MM.1S (cell line): ENCODE measurements around the gene PACS2.
A peak's percentile ranks its signal among the peaks of the same experiment; 100 is the strongest.

ENCODE experiments used
- DNase-seq: peaks from one replicate; pipeline ENCODE4 v3.0.0-alpha.2; 2015
- H2AFZ ChIP-seq: fragments of 300-600 bp; sonication (generic); 2 replicates; pipeline ENCODE4 v1.6.0; 2016; ENCODE audit warnings: antibody characterized with exemption, low read length
- H3F3A ChIP-seq: fragments of 300-600 bp; sonication (generic); 2 replicates; pipeline ENCODE4 v1.6.1; 2016; ENCODE audit warnings: mild to moderate bottlenecking, antibody characterized with exemption, low read length, moderate library complexity, mixed read lengths; ENCODE audit not compliant: insufficient read depth
- H3K27ac ChIP-seq: fragments of 300-600 bp; sonication (generic); 2 replicates; pipeline ENCODE4 v1.5.1; 2016; ENCODE audit warnings: mild to moderate bottlenecking, low read length
- H3K27me3 ChIP-seq: fragments of 300-600 bp; sonication (generic); replicated peaks from 2 replicates; pipeline ENCODE4 v1.6.0; 2016; ENCODE audit warnings: low read length; ENCODE audit not compliant: insufficient read depth
- H3K36me3 ChIP-seq: fragments of 300-600 bp; sonication (generic); replicated peaks from 2 replicates; pipeline ENCODE4 v1.6.1; 2016; ENCODE audit warnings: mild to moderate bottlenecking, low read length, mixed read lengths; ENCODE audit not compliant: insufficient read depth
- H3K4me1 ChIP-seq: fragments of 300-600 bp; sonication (generic); 2 replicates; pipeline ENCODE4 v1.6.1; 2016; ENCODE audit warnings: low read length, mixed read lengths
- H3K4me2 ChIP-seq: fragments of 300-600 bp; sonication (generic); 2 replicates; pipeline ENCODE4 v1.6.0; 2016; ENCODE audit warnings: low read depth, low read length
- H3K4me3 ChIP-seq: fragments of 300-600 bp; sonication (generic); 2 replicates; pipeline ENCODE4 v1.5.1; 2016; ENCODE audit warnings: low read length, mixed read lengths
- H3K79me2 ChIP-seq: fragments of 300-600 bp; sonication (generic); 2 replicates; pipeline ENCODE4 v1.6.1; 2016; ENCODE audit warnings: mixed run types, low read length, mixed read lengths
- H3K9ac ChIP-seq: fragments of 300-600 bp; sonication (generic); 2 replicates; pipeline ENCODE4 v1.6.1; 2016; ENCODE audit warnings: low read length, mixed read lengths
- H3K9me2 ChIP-seq: fragments of 300-600 bp; sonication (generic); replicated peaks from 2 replicates; pipeline ENCODE4 v1.6.1; 2016; ENCODE audit warnings: mild to moderate bottlenecking, low read length, mixed read lengths; ENCODE audit not compliant: insufficient read depth
- H3K9me3 ChIP-seq: fragments of 300-600 bp; sonication (generic); replicated peaks from 2 replicates; pipeline ENCODE4 v1.6.1; 2016; ENCODE audit warnings: mild to moderate bottlenecking, low read length, mixed read lengths; ENCODE audit not compliant: insufficient read depth
- H4K20me1 ChIP-seq: fragments of 300-600 bp; sonication (generic); 2 replicates; pipeline ENCODE4 v1.6.1; 2016; ENCODE audit warnings: mild to moderate bottlenecking, low read length, moderate library complexity, mixed read lengths; ENCODE audit not compliant: insufficient read depth
- CTCF ChIP-seq: fragments of 300-600 bp; sonication (generic); IDR thresholded peaks from 2 replicates; pipeline ENCODE4 v1.5.1; 2016; ENCODE audit warnings: antibody characterized with exemption, low read length, mixed read lengths
- EZH2 ChIP-seq: fragments of 300-600 bp; sonication (generic); optimal IDR thresholded peaks from 2 replicates; pipeline ENCODE3; 2017; ENCODE audit warnings: low read depth, mild to moderate bottlenecking, antibody characterized with exemption, low read length, mixed read lengths
- EZH2phosphoT487 ChIP-seq: fragments of 300-600 bp; sonication (generic); IDR thresholded peaks from 2 replicates; pipeline ENCODE4 v1.6.1; 2018; ENCODE audit warnings: antibody characterized with exemption, low read length

Gene PACS2

GRCh38 chr14:105315941-105316576 is 1.5 kb downstream of the PACS2 start:
- no peaks in the 10 kb centered on the region for H3F3A ChIP-seq
- no peak overlapping the region for H3K9ac ChIP-seq
- DNase-seq: no peak
- no peaks in the 10 kb centered on the region for H3K27me3 ChIP-seq
- H2AFZ ChIP-seq: no peak overlapping the region
- peaks cover 12% of the 10 kb centered on the region; the same call in 1 of the 2 replicates for H3K79me2 ChIP-seq
- peak overlapping the region; percentile 82 for H3K4me2 ChIP-seq
- H3K36me3 ChIP-seq: no peaks in the 10 kb centered on the region
- H3K4me1 ChIP-seq: no peaks in the 10 kb centered on the region
- no peaks in the 10 kb centered on the region for H4K20me1 ChIP-seq
- H3K9me3 ChIP-seq: no peaks in the 10 kb centered on the region
- H3K4me3 ChIP-seq: peak overlapping the region; percentile 63; the same call in 1 of the 2 replicates
- H3K9me2 ChIP-seq: no peaks in the 10 kb centered on the region
- TF ChIP-seq CTCF (no peak), EZH2phosphoT487 (no peak), EZH2 (no peak)
- H3K27ac ChIP-seq: no peak overlapping the region

- no peaks in the 10 kb centered on the region for H3K9me3 ChIP-seq
- no peak overlapping the region for H3K4me2 ChIP-seq
- H3K9ac ChIP-seq: no peak overlapping the region
- H2AFZ ChIP-seq: no peak overlapping the region
- H3F3A ChIP-seq: no peaks in the 10 kb centered on the region
- no peaks in the 10 kb centered on the region for H4K20me1 ChIP-seq
- no peaks in the 10 kb centered on the region for H3K36me3 ChIP-seq
- TF ChIP-seq EZH2phosphoT487 (no peak), EZH2 (no peak), CTCF (no peak)
- no peak for DNase-seq
- no peaks in the 10 kb centered on the region for H3K4me1 ChIP-seq
- H3K4me3 ChIP-seq: no peak overlapping the region
- no peaks in the 10 kb centered on the region for H3K27me3 ChIP-seq
- H3K79me2 ChIP-seq: peaks cover 12% of the 10 kb centered on the region; the same call in 1 of the 2 replicates
- H3K9me2 ChIP-seq: no peaks in the 10 kb centered on the region
- H3K27ac ChIP-seq: no peak overlapping the region
Measured at GRCh38 chr14:105316577-105316941, 2.0 kb downstream of the PACS2 start.

GRCh38 chr14:105316968-105317510 is 2.5 kb downstream of the PACS2 start:
- H3K4me3 ChIP-seq: no peak overlapping the region
- H3K36me3 ChIP-seq: no peaks in the 10 kb centered on the region
- no peaks in the 10 kb centered on the region for H4K20me1 ChIP-seq
- TF ChIP-seq CTCF: no peak
- TF ChIP-seq EZH2: no peak
- no peak for TF ChIP-seq EZH2phosphoT487
- H3K4me2 ChIP-seq: no peak overlapping the region
- H3K9ac ChIP-seq: no peak overlapping the region
- DNase-seq: no peak
- H3K79me2 ChIP-seq: peaks cover 12% of the 10 kb centered on the region; the same call in 1 of the 2 replicates
- H2AFZ ChIP-seq: no peak overlapping the region
- no peaks in the 10 kb centered on the region for H3K9me2 ChIP-seq
- H3K9me3 ChIP-seq: no peaks in the 10 kb centered on the region
- H3F3A ChIP-seq: no peaks in the 10 kb centered on the region
- H3K27ac ChIP-seq: no peak overlapping the region
- H3K27me3 ChIP-seq: no peaks in the 10 kb centered on the region
- H3K4me1 ChIP-seq: no peaks in the 10 kb centered on the region
